ENCODE results near the gene MRPS10. TPM values are rescaled to one million over a fixed set of nuclear protein-coding genes. Genes with fewer than 3 reads are reported as not detected.

Gene MRPS10
- polyA plus RNA-seq, result 25.2 TPM
- long read RNA-seq, donor 1, transcript MRPS10-201 (7 exons, 2,110 nt), result major isoform, 6 of 6 reads
- long read RNA-seq, donor 1, partial matches to known transcripts, result 0 of 6 reads
- long read RNA-seq, donor 1, other reads (novel, unspliced or antisense), result 0 of 6 reads
- long read RNA-seq, donor 2, transcript MRPS10-201 (7 exons, 2,110 nt), result major isoform, 30 of 30 reads
- long read RNA-seq, donor 2, partial matches to known transcripts, result 0 of 30 reads
- long read RNA-seq, donor 2, other reads (novel, unspliced or antisense), result 0 of 30 reads
- long read RNA-seq, donor 3, transcript MRPS10-201 (7 exons, 2,110 nt), result major isoform, 23 of 23 reads
- long read RNA-seq, donor 3, partial matches to known transcripts, result 0 of 23 reads
- long read RNA-seq, donor 3, other reads (novel, unspliced or antisense), result 0 of 23 reads
- long read RNA-seq, donor 4, partial matches to known transcripts, result 0 of 1 reads
- long read RNA-seq, donor 4, other reads (novel, unspliced or antisense), result 0 of 1 reads
- long read RNA-seq, donor 5, transcript MRPS10-201 (7 exons, 2,110 nt), result major isoform, 8 of 8 reads
- long read RNA-seq, donor 5, partial matches to known transcripts, result 0 of 8 reads
- long read RNA-seq, donor 5, other reads (novel, unspliced or antisense), result 0 of 8 reads
- long read RNA-seq, donor 6, transcript MRPS10-201 (7 exons, 2,110 nt), result major isoform, 12 of 17 reads
- long read RNA-seq, donor 6, partial matches to known transcripts, result 5 of 17 reads
- long read RNA-seq, donor 6, other reads (novel, unspliced or antisense), result 0 of 17 reads
- long read RNA-seq, donor 7, transcript MRPS10-201 (7 exons, 2,110 nt), result major isoform, 7 of 7 reads
- long read RNA-seq, donor 7, partial matches to known transcripts, result 0 of 7 reads
- long read RNA-seq, donor 7, other reads (novel, unspliced or antisense), result 0 of 7 reads
- long read RNA-seq, donor 8, transcript MRPS10-201 (7 exons, 2,110 nt), result major isoform, 21 of 21 reads
- long read RNA-seq, donor 8, partial matches to known transcripts, result 0 of 21 reads
- long read RNA-seq, donor 8, other reads (novel, unspliced or antisense), result 0 of 21 reads
- long read RNA-seq, donor 9, transcript MRPS10-201 (7 exons, 2,110 nt), result major isoform, 11 of 11 reads
- long read RNA-seq, donor 9, partial matches to known transcripts, result 0 of 11 reads
- long read RNA-seq, donor 9, other reads (novel, unspliced or antisense), result 0 of 11 reads
- long read RNA-seq, donor 10, transcript MRPS10-201 (7 exons, 2,110 nt), result major isoform, 9 of 9 reads
- long read RNA-seq, donor 10, partial matches to known transcripts, result 0 of 9 reads
- long read RNA-seq, donor 10, other reads (novel, unspliced or antisense), result 0 of 9 reads
- long read RNA-seq, donor 11, transcript MRPS10-201 (7 exons, 2,110 nt), result major isoform, 10 of 10 reads
- long read RNA-seq, donor 11, partial matches to known transcripts, result 0 of 10 reads
- long read RNA-seq, donor 11, other reads (novel, unspliced or antisense), result 0 of 10 reads

DNA sequence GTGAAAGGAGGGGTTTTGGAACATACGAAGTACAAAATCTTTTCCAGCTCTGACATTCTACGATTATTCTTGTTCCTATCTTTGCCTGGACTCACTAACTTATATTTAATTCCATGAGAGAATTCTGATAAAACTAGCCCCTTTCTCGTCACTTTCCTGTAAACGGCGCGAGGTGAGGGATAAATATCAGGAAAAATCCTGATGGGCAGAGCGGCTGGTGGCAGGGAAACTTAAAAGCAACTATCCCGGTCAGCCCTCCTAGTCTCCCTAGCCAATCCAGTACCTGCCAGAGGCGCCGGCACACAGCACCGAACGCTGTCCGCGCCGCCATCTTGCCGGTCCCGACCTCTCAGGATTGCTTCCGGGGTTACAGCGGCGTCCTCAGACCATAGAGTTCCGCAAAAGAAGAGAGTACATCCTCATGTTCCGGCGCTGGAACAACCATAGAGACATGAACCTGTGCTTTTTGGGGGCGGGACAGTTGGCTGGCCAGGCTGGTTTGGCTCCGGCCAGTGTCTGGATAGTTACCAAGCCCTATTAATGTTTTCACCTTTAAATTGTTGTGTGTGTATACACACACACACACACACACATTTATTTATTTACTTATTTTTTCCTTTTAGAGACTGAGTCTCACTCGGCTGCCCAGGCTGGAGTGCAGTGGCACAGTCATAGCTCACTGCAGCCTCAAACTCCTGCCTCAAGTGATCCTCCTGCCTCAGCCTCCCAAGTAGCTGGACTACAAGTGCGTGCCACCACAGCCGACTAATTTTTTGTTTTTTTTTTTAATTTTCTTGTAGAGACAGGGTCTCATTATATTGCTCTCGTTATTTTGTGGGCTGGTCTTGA lies at the start of gene MRPS10:
Gene MRPS10 (minus strand): TSS at position 343 of the 849 bp plus-strand sequence. CDS start 12 bp downstream, at position 331.
- peak; percentile 93 to 95 for DNase-seq
- WGBS (ENCODE audit: insufficient coverage, low lambda C conversion rate), result 52% methylated on average over 4 of the region's 29 CpGs
- H3K4me1 ChIP-seq (ENCODE audit: control insufficient read depth, insufficient read depth, low read length), result peaks cover 4% of the 10 kb centered on the region
- H3K27me3 ChIP-seq (ENCODE audit: control insufficient read depth, insufficient read depth, low read length), result no peaks in the 10 kb centered on the region
- H3K36me3 ChIP-seq (ENCODE audit: control insufficient read depth, insufficient read depth, low read length), result peaks cover 10% of the 10 kb centered on the region
- H3K9me3 ChIP-seq (ENCODE audit: control insufficient read depth, low read depth, low read length), result no peaks in the 10 kb centered on the region
- peak within 1 kb of the TSS; percentile 86 for H3K4me3 ChIP-seq (ENCODE audit: low read length)
- H3K27ac ChIP-seq (ENCODE audit: low read length), result peak within 1 kb of the TSS; percentile 61

DNA sequence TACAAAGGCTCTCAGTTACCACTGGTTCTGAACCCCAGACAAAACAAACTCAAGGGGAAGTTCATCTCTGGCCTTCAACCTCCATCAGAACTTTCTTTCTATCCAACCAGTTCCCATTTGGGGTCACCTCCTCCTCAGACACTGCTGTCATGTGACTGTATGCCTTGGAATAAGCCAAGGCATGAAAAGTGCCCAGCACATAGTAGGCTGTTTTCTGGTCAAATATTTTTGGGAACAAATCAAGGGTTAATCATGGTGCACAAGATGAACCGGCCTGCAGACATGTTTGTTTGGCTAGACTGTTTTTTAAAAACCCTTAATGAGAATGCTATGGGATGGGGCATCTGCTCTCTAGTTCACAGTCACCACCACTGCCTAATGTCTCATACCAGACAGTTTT lies 48.9 kb upstream of the MRPS10 start:
- Histone ChIP-seq H3K4me1 (ENCODE audit: control insufficient read depth, insufficient read depth, low read length) (peaks cover 7% of the 10 kb centered on the region), H3K36me3 (ENCODE audit: control insufficient read depth, insufficient read depth, low read length) (peaks cover 19% of the 10 kb centered on the region), H3K27ac (ENCODE audit: low read length) (no peak overlapping the region), H3K9me3 (ENCODE audit: control insufficient read depth, low read depth, low read length) (no peaks in the 10 kb centered on the region), H3K4me3 (ENCODE audit: low read length) (no peak overlapping the region), H3K27me3 (ENCODE audit: control insufficient read depth, insufficient read depth, low read length) (no peaks in the 10 kb centered on the region)
- WGBS (ENCODE audit: insufficient coverage, low lambda C conversion rate), result no CpG with 5 or more reads among the region's 1 CpG
- no peak for DNase-seq

DNA sequence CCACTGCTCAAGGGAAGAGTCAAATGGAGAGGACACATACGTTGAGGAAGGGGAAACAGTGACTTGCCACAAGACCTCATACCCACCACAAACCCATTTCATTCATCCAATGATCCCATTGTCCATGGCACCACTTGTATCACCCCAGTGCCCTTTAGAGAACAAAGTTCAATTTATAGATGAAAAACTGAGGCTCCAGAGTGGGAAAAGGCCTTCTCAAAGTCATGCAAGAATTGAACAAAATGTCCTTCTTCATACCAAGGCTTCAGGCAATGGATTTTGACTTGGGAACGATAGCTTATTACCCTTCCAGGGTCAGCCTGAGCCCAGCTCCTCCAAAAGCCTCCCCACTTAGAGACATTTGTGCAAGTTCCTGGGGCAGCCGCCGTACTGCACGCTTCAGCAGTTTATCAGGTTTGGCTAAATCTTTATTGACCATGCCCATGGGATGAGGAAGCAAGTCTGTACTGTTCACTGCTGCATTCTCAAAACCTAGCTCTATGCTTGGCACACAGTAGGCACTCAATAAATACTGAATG lies 47.3 kb upstream of the MRPS10 start:
- Histone ChIP-seq H3K4me3 (ENCODE audit: low read length) (no peak overlapping the region), H3K36me3 (ENCODE audit: control insufficient read depth, insufficient read depth, low read length) (peaks cover 19% of the 10 kb centered on the region), H3K27me3 (ENCODE audit: control insufficient read depth, insufficient read depth, low read length) (no peaks in the 10 kb centered on the region), H3K27ac (ENCODE audit: low read length) (no peak overlapping the region), H3K4me1 (ENCODE audit: control insufficient read depth, insufficient read depth, low read length) (peaks cover 19% of the 10 kb centered on the region), H3K9me3 (ENCODE audit: control insufficient read depth, low read depth, low read length) (no peaks in the 10 kb centered on the region)
- DNase-seq, result no peak
- no CpG with 5 or more reads among the region's 5 CpGs for WGBS (ENCODE audit: insufficient coverage, low lambda C conversion rate)

DNA sequence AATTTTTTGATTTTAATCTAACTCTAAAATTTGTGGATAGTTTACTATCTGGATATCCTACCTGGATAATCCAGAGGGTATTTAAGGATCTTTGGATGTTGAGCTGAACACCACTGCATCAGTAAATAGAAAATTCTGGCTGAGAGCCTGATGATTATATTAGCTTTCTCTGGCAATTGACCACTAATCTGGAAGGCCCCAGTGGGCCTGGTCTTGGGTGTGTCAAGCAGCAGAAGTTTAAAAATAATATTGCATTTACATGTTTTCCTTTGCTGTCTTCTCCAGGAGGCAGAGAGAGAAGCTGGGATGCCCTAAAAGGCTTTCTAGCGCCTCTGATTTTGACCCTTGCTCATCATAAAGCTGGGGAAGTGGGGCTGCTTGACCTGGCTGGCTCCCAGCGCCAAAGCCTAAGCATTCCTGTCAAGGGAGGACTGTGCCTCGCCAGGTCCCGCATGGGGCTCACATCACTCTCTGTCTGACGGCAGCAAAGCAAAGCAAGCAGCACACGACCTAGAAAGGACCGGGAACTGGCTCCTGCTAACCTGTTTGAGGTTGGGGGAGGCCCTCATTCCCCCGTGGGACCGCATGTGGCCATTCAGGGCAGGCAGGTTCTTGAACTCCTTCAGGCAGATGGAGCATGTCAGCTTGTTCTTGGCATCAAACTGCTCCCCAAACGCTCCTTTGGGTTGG lies 46.6 kb upstream of the MRPS10 start:
- Histone ChIP-seq H3K4me1 (ENCODE audit: control insufficient read depth, insufficient read depth, low read length) (peaks cover 19% of the 10 kb centered on the region), H3K4me3 (ENCODE audit: low read length) (no peak overlapping the region), H3K9me3 (ENCODE audit: control insufficient read depth, low read depth, low read length) (no peaks in the 10 kb centered on the region), H3K27me3 (ENCODE audit: control insufficient read depth, insufficient read depth, low read length) (no peaks in the 10 kb centered on the region), H3K27ac (ENCODE audit: low read length) (no peak overlapping the region), H3K36me3 (ENCODE audit: control insufficient read depth, insufficient read depth, low read length) (peaks cover 19% of the 10 kb centered on the region)
- WGBS (ENCODE audit: insufficient coverage, low lambda C conversion rate), result no CpG with 5 or more reads among the region's 10 CpGs
- no peak for DNase-seq

DNA sequence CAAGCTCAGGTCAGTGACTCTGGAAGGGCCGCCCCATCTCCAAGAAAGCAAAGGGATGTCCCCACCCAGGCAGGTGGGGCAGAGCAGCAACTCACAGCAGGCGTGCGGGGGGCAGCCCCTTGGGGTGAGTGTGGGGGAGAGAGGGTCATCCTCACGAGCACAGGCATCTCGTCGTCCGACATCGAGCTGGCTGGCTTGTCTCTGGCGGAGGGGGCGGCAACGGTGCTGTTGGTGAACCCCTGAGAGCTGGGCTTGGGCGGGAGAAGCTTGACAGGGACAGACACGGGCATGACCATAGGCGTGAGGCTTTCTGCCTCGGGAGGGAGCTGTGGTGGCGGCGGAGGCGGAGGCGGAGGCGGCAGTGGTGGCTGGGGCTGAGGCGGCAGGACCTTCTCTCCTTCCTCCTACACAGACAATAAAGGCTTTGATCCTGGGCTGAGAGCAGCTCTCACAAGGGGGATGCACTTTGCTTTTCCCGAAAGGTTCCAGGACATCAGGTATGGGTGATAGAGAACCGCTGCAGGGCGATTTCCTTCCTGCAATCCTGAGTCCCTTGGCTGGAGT lies 45.6 kb upstream of the MRPS10 start:
- Histone ChIP-seq H3K36me3 (ENCODE audit: control insufficient read depth, insufficient read depth, low read length) (peaks cover 17% of the 10 kb centered on the region), H3K27ac (ENCODE audit: low read length) (no peak overlapping the region), H3K27me3 (ENCODE audit: control insufficient read depth, insufficient read depth, low read length) (no peaks in the 10 kb centered on the region), H3K9me3 (ENCODE audit: control insufficient read depth, low read depth, low read length) (no peaks in the 10 kb centered on the region), H3K4me1 (ENCODE audit: control insufficient read depth, insufficient read depth, low read length) (peaks cover 19% of the 10 kb centered on the region), H3K4me3 (ENCODE audit: low read length) (no peak overlapping the region)
- WGBS (ENCODE audit: insufficient coverage, low lambda C conversion rate), result no CpG with 5 or more reads among the region's 24 CpGs
- DNase-seq, result no peak

- Histone ChIP-seq H3K36me3 (ENCODE audit: control insufficient read depth, insufficient read depth, low read length) (peaks cover 22% of the 10 kb centered on the region), H3K9me3 (ENCODE audit: control insufficient read depth, low read depth, low read length) (no peaks in the 10 kb centered on the region), H3K27me3 (ENCODE audit: control insufficient read depth, insufficient read depth, low read length) (no peaks in the 10 kb centered on the region), H3K4me3 (ENCODE audit: low read length) (no peak overlapping the region), H3K4me1 (ENCODE audit: control insufficient read depth, insufficient read depth, low read length) (peaks cover 19% of the 10 kb centered on the region), H3K27ac (ENCODE audit: low read length) (no peak overlapping the region)
- WGBS (ENCODE audit: insufficient coverage, low lambda C conversion rate), result no CpG with 5 or more reads among the region's 11 CpGs
- DNase-seq, result peak in 1 of 2 donors; percentile 37
Observed at GRCh38 chr6:42260972-42261371, 43.3 kb upstream of the MRPS10 start.

DNA sequence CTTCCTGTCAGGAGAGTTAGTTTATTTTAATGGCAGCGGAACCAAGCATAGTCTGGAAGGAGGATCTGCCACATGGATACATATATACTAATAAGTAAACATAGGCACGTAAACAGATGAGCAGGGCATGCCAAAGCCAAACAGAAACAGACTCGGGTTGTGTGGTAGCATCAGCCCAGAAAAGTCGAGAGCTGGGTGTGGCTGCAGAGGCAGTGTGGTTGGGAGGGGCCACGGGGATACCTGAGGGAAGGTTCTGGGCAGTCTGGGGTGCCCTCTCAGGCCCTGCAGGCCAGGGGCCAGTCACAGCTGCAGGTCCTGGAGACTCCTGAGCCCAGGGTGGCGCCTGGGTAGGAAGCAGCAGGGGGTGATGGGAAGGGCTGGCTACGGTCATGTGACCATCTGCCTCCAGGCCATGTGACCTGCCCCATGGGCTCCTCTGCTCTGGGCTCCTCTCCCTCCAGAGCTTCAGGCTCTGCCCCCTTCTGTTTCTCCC lies 42.8 kb upstream of the MRPS10 start:
- Histone ChIP-seq H3K27me3 (ENCODE audit: control insufficient read depth, insufficient read depth, low read length) (no peaks in the 10 kb centered on the region), H3K4me3 (ENCODE audit: low read length) (no peak overlapping the region), H3K27ac (ENCODE audit: low read length) (no peak overlapping the region), H3K36me3 (ENCODE audit: control insufficient read depth, insufficient read depth, low read length) (peaks cover 22% of the 10 kb centered on the region), H3K4me1 (ENCODE audit: control insufficient read depth, insufficient read depth, low read length) (peaks cover 19% of the 10 kb centered on the region), H3K9me3 (ENCODE audit: control insufficient read depth, low read depth, low read length) (no peaks in the 10 kb centered on the region)
- no CpG with 5 or more reads among the region's 7 CpGs for WGBS (ENCODE audit: insufficient coverage, low lambda C conversion rate)
- peak in 1 of 2 donors; percentile 57 for DNase-seq

- peaks cover 19% of the 10 kb centered on the region for H3K4me1 ChIP-seq (ENCODE audit: control insufficient read depth, insufficient read depth, low read length)
- no peak overlapping the region for H3K4me3 ChIP-seq (ENCODE audit: low read length)
- H3K27me3 ChIP-seq (ENCODE audit: control insufficient read depth, insufficient read depth, low read length), result no peaks in the 10 kb centered on the region
- no peaks in the 10 kb centered on the region for H3K9me3 ChIP-seq (ENCODE audit: control insufficient read depth, low read depth, low read length)
- H3K27ac ChIP-seq (ENCODE audit: low read length), result no peak overlapping the region
- peaks cover 25% of the 10 kb centered on the region for H3K36me3 ChIP-seq (ENCODE audit: control insufficient read depth, insufficient read depth, low read length)
- no CpG with 5 or more reads among the region's 10 CpGs for WGBS (ENCODE audit: insufficient coverage, low lambda C conversion rate)
- no peak for DNase-seq
Observed at GRCh38 chr6:42259841-42260395, 42.3 kb upstream of the MRPS10 start.
